Activated naive CD8-positive, alpha-beta T cell treated with anti-CD3 and anti-CD28 coated beads, Interleukin-2, amount 50 U/mL, for 24 hours (primary cell): Measurements from ENCODE around the gene SMC1A.

Source experiments
- ATAC-seq: fragments of 150-1000 bp; cut with Tn5 transposase; one replicate; pipeline ENCODE4 v1.10.0; 2021
- DNase-seq: peaks from one replicate; pipeline ENCODE4 v3.0.0; 2021
- H3K27ac Mint-ChIP-seq: one replicate; pipeline ENCODE4 v1.8.0; 2021; ENCODE audit warnings: mild to moderate bottlenecking, mixed read lengths
- H3K27me3 Mint-ChIP-seq: one replicate; pipeline ENCODE4 v1.8.0; 2021; ENCODE audit warnings: mixed read lengths
- H3K36me3 Mint-ChIP-seq: one replicate; pipeline ENCODE4 v1.8.0; 2021; ENCODE audit warnings: low read depth, mixed read lengths
- H3K4me1 Mint-ChIP-seq: one replicate; pipeline ENCODE4 v1.8.0; 2021; ENCODE audit warnings: mixed read lengths
- H3K4me3 Mint-ChIP-seq: one replicate; pipeline ENCODE4 v1.8.0; 2021; ENCODE audit warnings: mild to moderate bottlenecking, moderate library complexity, mixed read lengths
- H3K9me3 Mint-ChIP-seq: one replicate; pipeline ENCODE4 v1.8.0; 2021; ENCODE audit warnings: mixed read lengths

SMC1A gene

DNA sequence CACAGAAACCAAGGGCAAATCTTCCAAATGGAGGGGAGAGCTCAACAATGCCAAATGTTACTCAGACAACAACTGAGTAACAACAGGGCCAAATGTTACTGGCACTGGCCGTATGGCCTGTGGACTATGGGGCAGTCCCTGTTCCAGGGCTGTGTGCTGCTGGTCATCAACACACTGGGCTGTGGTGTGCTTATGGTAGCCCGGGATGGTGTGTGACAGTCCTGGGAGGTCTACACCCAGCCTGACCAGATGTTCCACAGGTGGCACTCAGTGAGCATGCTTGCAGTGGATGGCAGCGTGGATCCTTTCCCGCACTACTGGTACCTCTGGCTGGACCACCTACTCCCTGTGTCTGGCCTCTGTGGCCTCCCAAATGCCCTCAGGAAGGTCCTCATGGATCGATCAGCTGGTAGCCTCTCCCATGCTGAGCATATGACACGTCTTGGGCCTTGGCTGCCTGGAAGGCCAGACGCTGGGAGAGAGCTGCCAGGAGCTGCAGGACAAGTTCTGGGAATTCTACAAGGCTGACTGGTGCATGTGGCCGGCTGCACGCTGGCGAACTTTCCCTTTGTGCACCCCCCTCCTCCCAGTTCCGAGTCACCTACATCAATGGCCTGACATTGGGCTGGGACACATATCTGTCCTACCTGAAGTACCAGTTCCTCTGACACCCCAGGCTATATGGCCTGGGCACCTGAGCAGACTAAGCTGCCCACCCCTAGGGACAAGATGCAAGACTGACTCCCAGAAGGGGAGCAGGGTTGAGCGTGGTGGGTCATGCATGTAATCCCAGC is 81.4 kb downstream of the SMC1A start:
- no peaks in the 10 kb centered on the region for H3K9me3 Mint-ChIP-seq
- no peak overlapping the region for H3K4me3 Mint-ChIP-seq
- H3K36me3 Mint-ChIP-seq, result no peaks in the 10 kb centered on the region
- H3K4me1 Mint-ChIP-seq, result no peaks in the 10 kb centered on the region
- H3K27me3 Mint-ChIP-seq, result no peaks in the 10 kb centered on the region
- DNase-seq (no peak), ATAC-seq (no peak)
- H3K27ac Mint-ChIP-seq, result no peak overlapping the region

DNA sequence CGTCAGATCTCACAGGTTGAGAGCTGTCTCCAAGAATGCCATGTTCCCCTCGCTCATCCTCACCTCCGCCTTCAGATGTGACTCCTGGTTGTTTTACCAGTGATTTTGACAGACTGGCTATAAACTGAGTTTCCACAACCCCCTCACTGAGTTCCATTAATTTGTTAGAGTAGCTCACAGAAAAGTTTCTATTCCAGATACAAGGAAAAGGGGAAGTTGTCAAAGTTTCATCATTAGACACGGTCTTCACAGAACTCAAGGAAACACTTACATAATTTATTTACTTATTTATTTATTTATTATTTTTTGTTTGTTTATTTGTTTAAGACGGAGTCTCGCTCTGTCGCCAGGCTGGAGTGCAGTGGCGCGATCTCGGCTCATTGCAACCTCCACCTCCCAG is 85.4 kb downstream of the SMC1A start:
- peaks cover 4% of the 10 kb centered on the region for H3K27me3 Mint-ChIP-seq
- no peak for ATAC-seq
- H3K27ac Mint-ChIP-seq, result no peak overlapping the region
- H3K36me3 Mint-ChIP-seq, result no peaks in the 10 kb centered on the region
- DNase-seq, result no peak
- no peak overlapping the region for H3K4me3 Mint-ChIP-seq
- no peaks in the 10 kb centered on the region for H3K9me3 Mint-ChIP-seq
- H3K4me1 Mint-ChIP-seq, result no peaks in the 10 kb centered on the region

DNA sequence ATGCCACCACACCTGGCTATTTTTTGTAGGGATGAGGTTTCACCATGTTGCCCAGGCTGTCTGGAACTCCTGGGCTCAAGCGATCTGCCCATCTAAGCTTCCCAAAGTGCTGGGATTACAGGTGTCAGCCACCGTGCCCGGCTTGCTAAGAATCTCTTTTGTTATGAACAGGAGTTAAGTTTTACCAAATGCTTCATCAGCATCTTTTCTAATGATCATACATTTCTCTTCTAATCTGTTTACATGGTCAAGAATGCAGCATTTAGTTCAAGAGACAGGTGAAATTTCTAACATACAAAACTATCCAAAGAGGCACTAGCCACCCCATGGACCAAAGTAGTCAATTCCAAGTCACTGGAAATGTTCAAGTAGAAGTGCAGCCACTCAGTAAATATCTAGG is 88.6 kb downstream of the SMC1A start:
- Mint-ChIP-seq H3K36me3 (no peaks in the 10 kb centered on the region), H3K27ac (no peak overlapping the region), H3K27me3 (peaks cover 4% of the 10 kb centered on the region), H3K4me1 (no peaks in the 10 kb centered on the region), H3K9me3 (no peaks in the 10 kb centered on the region), H3K4me3 (no peak overlapping the region)
- DNase-seq, result no peak
- no peak for ATAC-seq

DNA sequence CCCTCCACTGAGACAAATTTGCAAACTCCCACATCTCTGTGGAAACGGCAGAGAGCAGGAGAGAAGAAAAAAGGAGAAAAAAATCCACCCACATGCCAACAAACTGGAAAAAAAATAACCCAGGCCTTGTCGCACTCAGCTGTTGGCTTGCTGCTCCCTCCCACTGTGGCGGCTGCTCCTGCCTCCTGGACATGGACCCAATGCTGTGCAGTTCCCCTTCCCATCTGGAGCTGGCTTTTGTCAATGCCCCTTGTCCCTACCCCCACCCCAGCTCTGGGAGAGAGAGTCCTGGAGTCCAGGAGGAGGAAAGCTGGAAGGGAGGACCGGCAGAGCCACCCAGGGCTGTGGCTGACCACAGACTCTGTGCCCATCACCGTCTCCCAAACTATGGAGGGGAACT is 90.2 kb downstream of the SMC1A start:
- H3K9me3 Mint-ChIP-seq, result no peaks in the 10 kb centered on the region
- H3K4me1 Mint-ChIP-seq, result no peaks in the 10 kb centered on the region
- peaks cover 13% of the 10 kb centered on the region for H3K27me3 Mint-ChIP-seq
- H3K27ac Mint-ChIP-seq, result no peak overlapping the region
- H3K4me3 Mint-ChIP-seq, result no peak overlapping the region
- H3K36me3 Mint-ChIP-seq, result no peaks in the 10 kb centered on the region
- ATAC-seq (no peak), DNase-seq (no peak)

DNA sequence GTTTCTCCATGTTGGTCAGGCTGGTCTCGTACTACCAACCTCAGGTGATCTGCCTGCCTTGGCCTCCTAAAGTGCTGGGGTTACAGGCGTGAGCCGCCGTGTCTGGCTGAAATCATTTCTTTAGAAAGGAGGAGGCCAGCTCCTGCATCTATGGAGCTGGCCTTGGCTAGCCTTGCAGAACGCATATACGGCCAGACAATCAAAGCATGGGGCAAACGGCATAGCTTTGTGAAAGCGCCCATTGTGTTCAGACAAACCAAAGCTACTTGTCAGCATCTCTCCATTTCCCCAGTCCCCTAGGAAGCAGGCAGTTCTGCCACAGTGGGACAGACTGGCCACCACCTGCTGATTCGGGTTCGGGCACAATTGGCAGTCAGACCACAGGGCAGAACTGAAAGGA is 92.1 kb downstream of the SMC1A start:
- DNase-seq (no peak), ATAC-seq (no peak)
- Mint-ChIP-seq H3K9me3 (no peaks in the 10 kb centered on the region), H3K4me1 (no peaks in the 10 kb centered on the region), H3K27me3 (peaks cover 20% of the 10 kb centered on the region), H3K36me3 (no peaks in the 10 kb centered on the region), H3K27ac (no peak overlapping the region), H3K4me3 (no peak overlapping the region)

DNA sequence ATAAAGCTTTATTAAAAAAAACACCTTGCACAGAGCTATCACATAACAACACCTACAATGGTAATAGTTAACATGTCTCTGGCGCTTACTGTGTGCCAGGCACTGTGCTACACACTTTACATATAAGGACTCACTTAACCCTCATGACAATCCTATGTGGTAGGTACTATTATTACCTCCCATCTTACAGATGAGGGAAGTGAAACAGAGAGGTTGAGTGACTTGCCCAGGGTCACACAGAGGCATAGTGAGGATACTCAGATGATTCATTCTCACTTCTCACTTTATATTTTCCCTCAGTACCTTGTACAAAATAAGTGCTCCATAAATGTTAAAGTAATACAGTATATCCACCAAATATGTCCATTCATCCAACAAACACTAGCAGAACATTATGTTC is 97.7 kb downstream of the SMC1A start:
- H3K9me3 Mint-ChIP-seq, result no peaks in the 10 kb centered on the region
- H3K27ac Mint-ChIP-seq, result no peak overlapping the region
- no peak for ATAC-seq
- H3K4me3 Mint-ChIP-seq, result no peak overlapping the region
- no peak for DNase-seq
- peaks cover 7% of the 10 kb centered on the region for H3K4me1 Mint-ChIP-seq
- H3K27me3 Mint-ChIP-seq, result peaks cover 45% of the 10 kb centered on the region
- H3K36me3 Mint-ChIP-seq, result no peaks in the 10 kb centered on the region
